Measurements from ENCODE around the gene GNS. TPM values are rescaled to one million over a fixed set of nuclear protein-coding genes. Genes with fewer than 3 reads are reported as not detected.
A peak's percentile ranks its signal among the peaks of the same experiment; 100 is the strongest.

GNS gene
- total RNA-seq, 2 experiments from 2014 or later = 8.7 to 10.0 TPM

GRCh38 chr12:64685605-64686004, 73.6 kb downstream of the GNS start:
- POLR2A ChIA-PET = interaction anchor here (1.1 to 34.4 kb wide), 4 partner anchors 3 to 75 kb away, joined by 3 to 808 read pairs (median 472); partner anchors contain the start of gene RASSF3

DNA sequence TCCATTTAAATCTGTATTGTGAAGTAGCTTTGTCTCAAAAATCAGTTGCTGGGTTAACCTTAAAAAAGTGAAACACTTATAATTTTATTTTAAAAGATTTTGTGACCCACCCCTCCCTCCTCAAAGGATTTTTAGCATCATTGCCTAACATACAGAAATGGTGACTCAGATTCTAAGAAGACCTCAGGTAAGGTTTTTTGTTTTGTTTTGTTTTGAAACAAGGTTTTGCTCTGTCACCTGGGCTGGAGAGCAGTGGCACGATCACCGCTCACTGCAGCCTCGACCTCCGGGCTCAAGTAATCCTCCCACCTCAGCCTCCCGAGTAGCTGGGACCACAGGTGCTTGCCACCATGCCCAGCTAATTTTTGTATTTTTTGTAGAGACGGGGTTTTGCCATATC, 74.2 kb downstream of the GNS start:
- Histone ChIP-seq H3K4me1 (ENCODE audit: insufficient read depth, low read length) (peaks cover 97% of the 10 kb centered on the region), H3K27ac (ENCODE audit: low read depth in 1 of 2, low read length in 2 of 2) (peak overlapping the region; percentile 59 to 82), H3K36me3 (ENCODE audit: insufficient read depth, low read length) (peaks cover 40% of the 10 kb centered on the region), H3K9me3 (ENCODE audit: control insufficient read depth in 1 of 2, insufficient read depth in 1 of 2, low read length in 2 of 2) (no peaks in the 10 kb centered on the region), H3K4me3 (ENCODE audit: low read length) (peak overlapping the region; percentile 1), H3K27me3 (ENCODE audit: control insufficient read depth in 1 of 2, insufficient read depth in 2 of 2, low read length in 2 of 2) (no peaks in the 10 kb centered on the region)
- peak overlapping the region; percentile 98 for H3K27ac Mint-ChIP-seq
- no peaks in the 10 kb centered on the region for H3K9me3 Mint-ChIP-seq
- POLR2A ChIA-PET = interaction anchor here (1.1 to 34.4 kb wide), 6 partner anchors 4 to 136 kb away, joined by 3 to 808 read pairs (median 71); partner anchors contain the start of gene RASSF3
- CTCF ChIA-PET = interaction anchor here (1.4 to 1.9 kb wide), 3 partner anchors 12 to 136 kb away, joined by 3 to 10 read pairs (median 4); no protein-coding TSS in a partner anchor
- DNase-seq (peak in 6 of 14 experiments; percentile 20 to 63 (median 47)), ATAC-seq (ENCODE audit: poor library complexity) (peak; percentile 27)
- H3K36me3 Mint-ChIP-seq (ENCODE audit: low read depth) = peaks cover 65% of the 10 kb centered on the region
- no peak for TF ChIP-seq CTCF (IDR thresholded peaks at IDR 0.05)
- H3K4me3 Mint-ChIP-seq = peak overlapping the region; percentile 80
- H3K27me3 Mint-ChIP-seq = no peaks in the 10 kb centered on the region
- intact Hi-C loops (cut with DNase I, micrococcal nuclease) = loop anchor here in 1 of 2 experiments (2.0 kb wide), 1 partner anchor 14 kb away; no protein-coding TSS in a partner anchor
- H3K4me1 Mint-ChIP-seq (ENCODE audit: low read depth) = peaks cover 80% of the 10 kb centered on the region

More at GRCh38 chr12:64685605-64686004, 73.6 kb downstream of the GNS start:
- no peaks in the 10 kb centered on the region for H3K27me3 Mint-ChIP-seq
- CTCF ChIA-PET = interaction anchor here (1.8 to 1.9 kb wide), 2 partner anchors 12 to 136 kb away, joined by 3 to 10 read pairs; no protein-coding TSS in a partner anchor
- no peaks in the 10 kb centered on the region for H3K27me3 ChIP-seq (ENCODE audit: control insufficient read depth in 1 of 2, insufficient read depth in 2 of 2, low read length in 2 of 2)
- peaks cover 97% of the 10 kb centered on the region for H3K4me1 ChIP-seq (ENCODE audit: insufficient read depth, low read length)
- H3K4me3 Mint-ChIP-seq = peak overlapping the region; percentile 80
- no peaks in the 10 kb centered on the region for H3K9me3 ChIP-seq (ENCODE audit: control insufficient read depth in 1 of 2, insufficient read depth in 1 of 2, low read length in 2 of 2)
- ATAC-seq (ENCODE audit: poor library complexity) (no peak), DNase-seq (no peak)
- H3K4me3 ChIP-seq (ENCODE audit: low read length) = no peak overlapping the region
- intact Hi-C loops (cut with DNase I, micrococcal nuclease) = loop anchor here in 1 of 2 experiments (2.0 kb wide), 1 partner anchor 13 kb away; no protein-coding TSS in a partner anchor
- H3K27ac ChIP-seq (ENCODE audit: low read depth in 1 of 2, low read length in 2 of 2) = peak overlapping the region; percentile 59 to 82
- peaks cover 76% of the 10 kb centered on the region for H3K4me1 Mint-ChIP-seq (ENCODE audit: low read depth)
- no peaks in the 10 kb centered on the region for H3K9me3 Mint-ChIP-seq
- H3K36me3 Mint-ChIP-seq (ENCODE audit: low read depth) = peaks cover 65% of the 10 kb centered on the region
- peak overlapping the region; percentile 98 for H3K27ac Mint-ChIP-seq
- H3K36me3 ChIP-seq (ENCODE audit: insufficient read depth, low read length) = peaks cover 44% of the 10 kb centered on the region
- TF ChIP-seq CTCF (IDR thresholded peaks at IDR 0.05) = no peak

- Histone ChIP-seq H3K27me3 (ENCODE audit: control insufficient read depth in 1 of 2, insufficient read depth in 2 of 2, low read length in 2 of 2) (no peaks in the 10 kb centered on the region), H3K27ac (ENCODE audit: low read depth in 1 of 2, low read length in 2 of 2) (peak overlapping the region; percentile 59 to 82), H3K4me3 (ENCODE audit: low read length) (no peak overlapping the region), H3K4me1 (ENCODE audit: insufficient read depth, low read length) (peaks cover 97% of the 10 kb centered on the region), H3K9me3 (ENCODE audit: control insufficient read depth in 1 of 2, insufficient read depth in 1 of 2, low read length in 2 of 2) (no peaks in the 10 kb centered on the region), H3K36me3 (ENCODE audit: insufficient read depth, low read length) (peaks cover 34% of the 10 kb centered on the region)
- no peaks in the 10 kb centered on the region for H3K27me3 Mint-ChIP-seq
- ATAC-seq (ENCODE audit: poor library complexity) (no peak), DNase-seq (peak in 2 of 14 experiments; percentile 54 to 56)
- peaks cover 64% of the 10 kb centered on the region for H3K36me3 Mint-ChIP-seq (ENCODE audit: low read depth)
- peak overlapping the region; percentile 98 for H3K27ac Mint-ChIP-seq
- intact Hi-C loops (cut with DNase I, micrococcal nuclease) = loop anchor here in 1 of 2 experiments (1.0 to 2.0 kb wide), 3 partner anchors 10 to 15 kb away; no protein-coding TSS in a partner anchor
- no peak for TF ChIP-seq CTCF (IDR thresholded peaks at IDR 0.05)
- H3K9me3 Mint-ChIP-seq = no peaks in the 10 kb centered on the region
- CTCF ChIA-PET = interaction anchor here (0.7 to 1.9 kb wide), 6 partner anchors 13 to 135 kb away, joined by 3 to 10 read pairs (median 4); no protein-coding TSS in a partner anchor
- H3K4me1 Mint-ChIP-seq (ENCODE audit: low read depth) = peaks cover 85% of the 10 kb centered on the region
- peak overlapping the region; percentile 80 for H3K4me3 Mint-ChIP-seq
- POLR2A ChIA-PET = interaction anchor here (0.7 to 34.4 kb wide), 8 partner anchors 5 to 1485 kb away, joined by 3 to 808 read pairs (median 5); partner anchors contain the start of genes RASSF3 and TMBIM4
Observed at GRCh38 chr12:64683816-64684543, 75.2 kb downstream of the GNS start.

Data from CD4-positive, alpha-beta T cell (primary cell).